Skin epidermis (tissue), 12 donors: ENCODE data around the gene GPRC5B.
A peak's percentile ranks its signal among the peaks of the same experiment; 100 is the strongest.

Experiments
- H3K27ac ChIP-seq, 21 experiments: fragments of 200-600 bp; sonication (generic) in 11 of 21; one replicate each; pipeline ENCODE4 v1.5.0; 2020; ENCODE audit warnings: mild to moderate bottlenecking in 3 of 21, inconsistent platforms in 2 of 21, moderate library complexity in 2 of 21
- H3K4me3 ChIP-seq, 7 experiments: fragments of 200-600 bp; sonication (generic) in 2 of 7; one replicate each; pipeline ENCODE4 v1.5.0; 2020; ENCODE audit warnings: inconsistent platforms in 2 of 7, mild to moderate bottlenecking in 2 of 7, moderate library complexity in 1 of 7

The GPRC5B gene

DNA sequence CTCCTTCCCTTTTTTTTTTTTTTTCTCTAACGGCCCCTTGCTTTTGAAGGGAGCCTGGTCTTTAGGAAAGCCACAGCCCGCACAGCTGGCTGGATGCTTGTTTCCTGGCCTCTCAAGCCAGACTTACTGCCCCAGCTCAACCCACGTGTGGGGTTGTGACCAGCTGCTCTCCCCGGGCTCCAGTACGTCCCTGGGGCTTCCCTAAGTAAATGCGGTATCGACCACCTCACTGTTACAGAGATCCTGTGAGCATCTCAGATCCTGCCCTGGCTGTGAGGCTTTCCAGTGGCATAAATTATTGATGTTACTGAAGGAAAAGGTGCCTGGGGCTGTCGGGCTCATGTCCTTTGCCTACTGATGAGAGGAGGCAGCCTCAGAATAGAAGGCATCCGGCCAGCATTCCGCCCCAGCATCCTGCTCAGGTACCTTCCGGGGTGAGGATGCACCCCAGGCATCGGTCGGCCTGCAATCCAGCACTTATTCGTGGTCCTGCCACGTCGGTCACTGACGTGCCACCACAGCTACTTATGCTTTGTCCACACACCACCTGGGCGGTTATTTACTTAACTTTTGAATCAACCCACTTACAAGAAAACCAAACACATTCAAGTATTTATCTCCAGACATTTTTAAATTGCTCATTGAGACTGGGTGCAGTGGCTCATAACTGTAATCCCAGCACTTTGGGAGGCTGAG lies 9.6 kb downstream of the GPRC5B start:
- no peak overlapping the region for H3K4me3 ChIP-seq
- H3K27ac ChIP-seq, result no peak overlapping the region

DNA sequence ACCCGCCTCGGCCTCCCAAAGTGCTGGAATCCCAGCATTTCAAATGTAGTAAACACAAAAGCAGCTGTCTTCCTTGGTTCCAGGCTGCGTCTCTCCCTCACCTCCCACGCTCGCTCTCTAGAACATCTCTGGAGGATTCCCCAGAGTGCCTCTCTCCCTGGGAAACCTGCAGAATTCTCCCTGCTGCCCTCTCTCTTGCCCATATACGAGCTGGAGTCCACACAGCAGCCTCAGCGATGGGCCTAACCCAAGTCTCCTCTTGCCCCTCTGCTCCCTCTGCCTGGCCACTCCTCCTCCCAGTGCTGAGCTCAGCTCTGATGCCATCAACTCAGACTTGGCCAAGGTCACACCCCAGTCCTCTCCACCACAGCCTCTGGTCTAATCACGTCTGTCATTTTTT lies 10.6 kb downstream of the GPRC5B start:
- H3K4me3 ChIP-seq, result no peak overlapping the region
- no peak overlapping the region for H3K27ac ChIP-seq

DNA sequence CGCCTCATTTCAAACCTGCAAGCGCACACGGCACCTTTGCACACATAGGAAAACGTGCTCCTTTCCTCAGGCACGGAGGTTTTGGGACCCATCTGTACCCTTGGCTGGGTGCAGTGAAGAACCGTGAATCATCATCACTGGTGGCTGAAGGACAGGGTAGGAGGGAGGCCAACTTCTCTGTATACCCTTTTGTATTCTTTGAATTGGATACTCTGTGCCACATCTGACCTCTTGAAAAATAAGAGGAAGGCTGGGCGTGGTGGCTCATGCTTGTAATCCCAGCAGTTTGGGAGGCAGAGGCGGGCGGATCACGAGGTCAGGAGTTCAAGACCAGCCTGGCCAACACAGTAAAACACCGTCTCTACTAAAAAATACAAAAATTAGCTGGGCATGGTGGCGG lies 11.7 kb downstream of the GPRC5B start:
- no peak overlapping the region for H3K27ac ChIP-seq
- H3K4me3 ChIP-seq, result no peak overlapping the region

DNA sequence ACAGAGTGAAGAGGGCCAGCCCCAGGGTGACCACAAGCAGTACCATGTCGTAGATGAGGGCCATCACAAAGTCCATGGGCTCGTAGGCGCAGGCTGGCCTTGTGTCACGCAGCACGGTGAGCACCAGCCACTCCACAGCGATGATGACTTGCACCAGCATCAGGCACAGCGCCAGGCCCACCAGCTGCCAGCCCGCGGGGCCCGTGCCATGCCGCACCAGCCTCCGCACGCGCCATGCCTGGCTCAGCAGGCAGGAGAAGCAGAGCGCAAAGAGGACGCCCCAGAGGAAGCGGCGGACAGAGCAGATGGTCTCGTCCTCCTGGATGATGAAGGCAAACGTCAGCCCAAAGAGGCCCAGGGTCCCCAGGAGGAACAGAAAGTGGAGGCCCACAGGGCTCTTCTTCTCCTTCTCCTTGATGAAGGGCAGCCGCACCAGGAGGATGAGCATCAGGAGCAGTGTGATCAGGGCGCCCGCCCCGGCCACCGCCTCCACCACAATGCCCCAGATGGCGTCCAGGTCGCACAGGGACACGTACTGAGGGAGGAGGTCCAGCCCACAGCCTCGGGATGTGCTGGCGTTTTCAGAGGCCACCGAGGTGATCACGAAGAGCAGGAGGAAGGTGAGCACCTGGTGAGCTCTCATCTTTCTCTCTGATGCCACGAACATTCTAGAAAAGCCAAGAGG lies 12.3 kb downstream of the GPRC5B start:
- H3K4me3 ChIP-seq, result no peak overlapping the region
- no peak overlapping the region for H3K27ac ChIP-seq

DNA sequence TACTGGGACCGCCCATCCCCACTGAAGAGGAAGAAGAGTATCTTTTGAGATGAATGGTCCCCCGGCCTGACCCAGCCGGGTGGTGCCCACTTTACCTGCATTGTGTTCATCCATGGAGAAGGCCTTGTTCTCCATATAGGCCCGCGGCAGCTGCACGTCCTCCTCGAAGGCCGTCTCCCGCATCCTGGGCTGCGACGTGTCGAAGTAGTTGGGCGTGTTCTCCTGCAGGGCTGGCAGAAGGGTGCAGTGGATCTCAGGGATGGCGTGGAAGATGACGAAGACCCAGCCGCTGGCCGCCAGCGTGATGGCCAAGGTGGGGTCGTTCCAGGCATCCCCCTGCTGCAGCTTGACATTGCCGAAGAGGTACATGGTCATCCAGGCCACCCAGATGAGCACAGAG lies 12.9 kb downstream of the GPRC5B start:
- no peak overlapping the region for H3K27ac ChIP-seq

GRCh38 chr16:19868421-19868820 lies 16.2 kb downstream of the GPRC5B start:
- H3K27ac ChIP-seq, result peak overlapping the region in 1 of 21 experiments; percentile 16
- H3K4me3 ChIP-seq, result no peak overlapping the region

More for the DNA sequence above, 12.9 kb downstream of the GPRC5B start:
- no peak overlapping the region for H3K4me3 ChIP-seq

DNA sequence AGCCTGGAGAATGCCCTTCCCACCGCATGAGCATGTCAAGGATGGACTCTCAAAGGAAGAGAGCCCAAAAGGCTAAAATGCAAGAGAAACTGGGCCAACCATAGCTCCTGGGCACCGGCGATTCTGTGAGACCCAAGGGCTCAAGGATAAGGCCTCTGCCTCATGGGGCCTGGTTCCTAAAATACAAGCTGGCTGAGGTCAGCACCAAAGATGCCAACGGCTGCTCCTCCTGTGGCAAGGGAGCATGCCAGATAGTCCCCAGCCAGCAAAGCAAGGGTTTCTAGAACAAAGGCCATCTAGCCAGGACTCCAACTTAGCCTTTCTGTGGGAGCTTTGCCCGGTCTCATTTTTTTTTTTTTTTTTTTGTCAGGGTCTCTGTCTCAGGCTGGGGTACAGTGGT lies 20.1 kb downstream of the GPRC5B start:
- Histone ChIP-seq H3K4me3 (no peak overlapping the region), H3K27ac (no peak overlapping the region)

DNA sequence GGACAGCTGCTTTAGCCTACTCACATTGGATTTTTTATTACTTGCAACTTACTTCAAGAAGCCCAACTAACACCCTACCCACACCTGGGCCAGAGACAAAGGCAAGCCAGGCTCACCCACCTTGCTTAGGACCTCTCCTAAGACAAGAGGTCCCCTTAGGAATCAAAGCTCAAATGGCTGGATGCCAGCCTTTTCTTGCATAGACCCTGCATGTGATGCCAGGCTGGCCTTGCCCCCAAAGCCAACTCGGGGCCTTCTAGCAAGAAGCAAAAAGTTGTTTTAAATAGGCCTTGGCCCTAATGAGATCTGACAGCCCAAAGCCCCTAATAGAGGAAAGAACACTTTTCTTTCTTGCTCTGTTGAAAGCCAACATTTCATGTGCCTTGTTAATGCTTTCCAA lies 20.7 kb downstream of the GPRC5B start:
- H3K27ac ChIP-seq, result no peak overlapping the region

GRCh38 chr16:19861811-19862327 lies 22.8 kb downstream of the GPRC5B start:
- H3K4me3 ChIP-seq, result no peak overlapping the region
- H3K27ac ChIP-seq, result peak overlapping the region in 2 of 21 experiments; percentile 20 to 35

More for the DNA sequence above, 20.7 kb downstream of the GPRC5B start:
- H3K4me3 ChIP-seq, result no peak overlapping the region

- H3K27ac ChIP-seq, result peak overlapping the region in 2 of 21 experiments; percentile 20 to 30
- no peak overlapping the region for H3K4me3 ChIP-seq
Measured at GRCh38 chr16:19861133-19861532, 23.5 kb downstream of the GPRC5B start.

GRCh38 chr16:19860166-19861041 lies 24.2 kb downstream of the GPRC5B start:
- peak overlapping the region in 1 of 21 experiments; percentile 6 for H3K27ac ChIP-seq

GRCh38 chr16:19859603-19860002 lies 25.0 kb downstream of the GPRC5B start:
- no peak overlapping the region for H3K4me3 ChIP-seq
- peak overlapping the region in 1 of 21 experiments; percentile 6 for H3K27ac ChIP-seq

More at GRCh38 chr16:19860166-19861041, 24.2 kb downstream of the GPRC5B start:
- H3K4me3 ChIP-seq, result no peak overlapping the region

DNA sequence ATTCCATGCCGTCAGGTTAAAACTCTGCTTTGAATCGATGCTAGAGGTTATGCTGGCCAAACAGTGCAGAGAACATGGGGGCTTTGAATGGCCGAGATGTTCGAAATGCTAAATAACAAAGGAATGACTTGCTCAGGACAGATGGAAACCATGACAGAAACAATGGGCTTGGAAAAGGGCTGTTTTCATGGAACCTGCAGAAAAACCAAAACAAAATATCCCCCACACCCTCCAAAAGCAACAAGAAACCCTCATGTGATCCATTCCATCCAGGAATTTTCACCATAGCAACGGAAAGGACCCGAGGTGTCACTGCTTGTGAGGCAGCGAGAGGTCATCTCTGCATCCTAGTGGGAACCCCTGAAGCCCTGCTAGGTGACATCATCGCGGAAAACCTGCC lies 25.5 kb downstream of the GPRC5B start:
- Histone ChIP-seq H3K4me3 (no peak overlapping the region), H3K27ac (no peak overlapping the region)

- Histone ChIP-seq H3K27ac (no peak overlapping the region), H3K4me3 (no peak overlapping the region)
Measured at GRCh38 chr16:19858340-19859018, 26.2 kb downstream of the GPRC5B start.

DNA sequence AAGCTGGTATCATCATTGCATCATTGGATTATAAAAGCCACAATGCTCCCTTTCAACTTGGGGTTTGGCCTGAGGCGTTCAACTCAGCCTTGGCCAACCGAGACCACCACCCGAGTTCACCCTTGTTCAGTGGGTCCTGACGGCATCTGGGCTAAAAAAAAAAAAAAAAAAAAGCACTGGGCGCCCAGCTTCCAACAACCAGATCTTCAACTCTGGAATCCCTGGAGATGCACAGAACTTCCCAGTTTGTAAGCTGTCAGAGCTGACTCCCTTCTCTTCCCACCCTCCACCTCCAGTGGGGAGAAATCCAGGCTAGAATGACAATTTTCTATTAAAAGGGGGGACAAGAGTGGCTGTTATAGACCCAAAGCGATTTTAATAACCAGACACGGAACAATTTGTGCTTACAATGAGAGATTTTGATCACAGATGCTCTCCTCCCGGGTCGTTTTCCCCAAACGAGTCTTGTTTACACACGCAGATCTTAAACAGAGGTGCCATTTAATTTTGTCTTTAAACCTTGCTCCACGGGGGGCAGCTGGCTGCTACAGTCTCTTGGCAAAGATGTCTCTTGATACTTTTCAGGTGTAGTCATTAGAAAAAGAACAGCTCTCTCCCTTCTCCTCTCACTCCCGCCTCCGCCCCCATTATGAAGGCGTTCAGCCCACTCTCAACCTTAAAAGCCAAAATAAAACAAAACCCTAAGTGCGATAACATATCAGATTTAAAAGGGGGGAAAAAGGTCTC lies 26.9 kb downstream of the GPRC5B start:
- Histone ChIP-seq H3K27ac (no peak overlapping the region), H3K4me3 (no peak overlapping the region)

DNA sequence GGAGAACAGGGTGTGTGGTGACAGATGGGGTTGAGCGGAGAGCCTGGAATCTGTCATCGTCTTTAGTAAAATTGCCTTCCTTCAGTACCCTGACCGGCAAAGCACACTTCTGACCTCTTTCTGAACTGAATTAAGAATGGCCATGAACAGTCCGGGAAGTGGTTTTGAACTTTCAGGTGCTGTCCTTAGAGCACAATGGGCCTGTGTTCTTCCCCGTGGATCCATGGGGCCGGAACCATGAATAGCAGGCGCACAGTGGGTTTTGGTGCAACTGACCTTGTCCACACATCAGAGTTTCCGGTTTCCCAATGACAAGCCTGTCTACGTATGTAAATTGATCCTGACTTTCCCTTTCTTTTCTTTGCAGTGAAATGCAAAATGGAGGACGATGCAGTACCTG lies 28.5 kb downstream of the GPRC5B start:
- Histone ChIP-seq H3K27ac (no peak overlapping the region), H3K4me3 (no peak overlapping the region)

- no peak overlapping the region for H3K4me3 ChIP-seq
- H3K27ac ChIP-seq, result no peak overlapping the region
Measured at GRCh38 chr16:19854543-19854876, 30.1 kb downstream of the GPRC5B start.

DNA sequence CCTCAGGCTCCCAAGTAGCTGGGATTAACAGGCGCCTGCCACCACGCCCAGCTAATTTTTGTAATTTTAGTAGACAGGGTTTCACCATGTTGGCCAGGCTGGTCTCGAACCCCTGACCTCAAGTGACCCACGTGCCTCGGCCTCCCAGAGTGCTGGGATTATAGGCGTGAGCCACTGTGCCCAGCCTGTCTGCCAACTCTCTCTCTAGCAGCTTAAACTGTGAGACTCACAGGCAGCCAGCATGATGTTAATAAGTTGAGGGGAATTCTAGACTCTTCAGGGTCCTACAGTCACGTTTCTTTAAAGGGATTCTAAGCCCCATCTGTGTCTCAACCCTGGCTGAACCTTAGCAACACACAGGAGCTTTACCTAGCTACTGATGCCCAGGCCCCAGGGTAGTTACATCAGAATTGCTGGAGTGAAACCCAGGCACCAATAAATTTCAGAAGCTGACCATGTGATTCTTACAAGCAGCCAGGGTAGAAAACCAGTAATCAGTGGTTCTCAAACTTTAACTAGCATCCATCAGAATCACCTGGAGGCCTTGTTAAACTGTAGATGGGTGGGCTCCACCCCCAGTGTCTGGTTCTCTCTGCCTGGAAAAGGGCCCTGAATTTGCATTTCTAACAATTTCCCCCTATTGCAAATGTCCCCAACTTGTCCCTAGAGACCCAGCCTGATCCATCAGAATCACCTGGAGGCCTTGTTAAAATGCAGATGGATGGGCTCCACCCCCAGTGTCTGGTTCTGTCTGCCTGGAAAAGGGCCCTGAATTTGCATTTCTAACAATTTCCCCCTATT lies 30.7 kb downstream of the GPRC5B start:
- H3K27ac ChIP-seq, result no peak overlapping the region
- no peak overlapping the region for H3K4me3 ChIP-seq
